B cell (primary cell): ENCODE data around the gene MUC6. TPM values are rescaled to one million over a fixed set of nuclear protein-coding genes. Genes with fewer than 3 reads are reported as not detected.
A peak's percentile ranks its signal among the peaks of the same experiment; 100 is the strongest.

Source experiments
- ATAC-seq: fragments of 200-7000 bp; cut with Tn5 transposase; one replicate; pipeline ENCODE4 v1.10.0; 2021; ENCODE audit warnings: low read depth, mild to moderate bottlenecking, moderate number of reproducible peaks, moderate library complexity
- CTCF ChIA-PET: fragments of 350-600 bp; sonication (Branson Sonifier 250); formaldehyde crosslinking; loops from one replicate; lab custom pipeline; 2021; ENCODE audit warnings: antibody characterized with exemption, inconsistent platforms; lab: Charles Lee
- POLR2A ChIA-PET: fragments of 350-600 bp; sonication (Branson Sonifier 250); formaldehyde crosslinking; loops from one replicate; lab custom pipeline; 2021; ENCODE audit warnings: antibody characterized with exemption; lab: Charles Lee
- DNase-seq: peaks from one replicate; pipeline ENCODE4 v3.0.0; 2013
- H2AFZ ChIP-seq: 2 replicates; pipeline ENCODE4 v1.6.1; 2012; ENCODE audit warnings: mild to moderate bottlenecking, low read depth, low read length; ENCODE audit not compliant: insufficient read depth, poor library complexity, severe bottlenecking
- H3K27ac ChIP-seq, 2 donors: 1 replicate in 1 of 2; 2 replicates in 1 of 2; pipeline ENCODE4 v1.5.1; 2012 to 2013; ENCODE audit warnings: low read length in 2 of 2, mild to moderate bottlenecking in 2 of 2, moderate library complexity in 1 of 2
- H3K27me3 ChIP-seq, 4 experiments: fragments of 200-600 bp in 1 of 4; sonication (generic) in 1 of 4; replicated peaks in 1 of 4; 1 replicate in 2 of 4; 2 replicates in 2 of 4; pipeline versions ENCODE4 v1.6.1 to v1.7.0; 2013 to 2016; ENCODE audit warnings: low read length in 3 of 4, mild to moderate bottlenecking in 2 of 4, mixed read lengths in 1 of 4, moderate library complexity in 1 of 4; ENCODE audit not compliant: insufficient read depth in 4 of 4, control insufficient read depth in 3 of 4; ENCODE audit errors: control extremely low read depth in 1 of 4
- H3K36me3 ChIP-seq, 2 experiments: replicated peaks in 1 of 2; 1 replicate in 1 of 2; 2 replicates in 1 of 2; pipeline versions ENCODE4 v1.6.1 to v1.7.1; 2013; ENCODE audit warnings: low read length in 1 of 2; ENCODE audit not compliant: insufficient read depth in 2 of 2, control insufficient read depth in 1 of 2; ENCODE audit errors: control extremely low read depth in 1 of 2, extremely low read depth in 1 of 2
- H3K4me1 ChIP-seq, 2 donors: fragments of 200-600 bp in 1 of 2; sonication (generic) in 1 of 2; 1 replicate in 1 of 2; 2 replicates in 1 of 2; pipeline versions ENCODE4 v1.5.1 to v1.6.1; 2013 to 2017; ENCODE audit warnings: low read length in 2 of 2; ENCODE audit not compliant: control insufficient read depth in 2 of 2, insufficient read depth in 2 of 2
- H3K4me2 ChIP-seq: replicated peaks from 2 replicates; pipeline ENCODE3; 2012; ENCODE audit warnings: mild to moderate bottlenecking, low read depth, low read length; ENCODE audit not compliant: poor library complexity, severe bottlenecking
- H3K4me3 ChIP-seq, 5 experiments: fragments of 200-600 bp in 1 of 5; sonication (generic) in 1 of 5; 1 replicate in 3 of 5; 2 replicates in 2 of 5; pipeline versions ENCODE4 v1.5.1 to v1.7.0; 2011 to 2016; ENCODE audit warnings: low read length in 4 of 5, mild to moderate bottlenecking in 4 of 5, low read depth in 2 of 5, control low read depth in 1 of 5, moderate library complexity in 1 of 5; ENCODE audit not compliant: insufficient read depth in 1 of 5; ENCODE audit errors: control extremely low read depth in 1 of 5, extremely low read depth in 1 of 5
- H3K79me2 ChIP-seq: fragments of 200-600 bp; sonication (generic); one replicate; pipeline ENCODE4 v1.6.0; 2016; ENCODE audit warnings: low read length; ENCODE audit not compliant: control insufficient read depth, insufficient read depth
- H3K9ac ChIP-seq: fragments of 200-600 bp; sonication (generic); 2 replicates; pipeline ENCODE4 v1.6.1; 2017; ENCODE audit warnings: mild to moderate bottlenecking, low read length, moderate library complexity
- H3K9me3 ChIP-seq, 3 donors: one replicate each; pipeline versions ENCODE4 v1.6.1 to v1.7.1; 2013; ENCODE audit warnings: low read length in 2 of 3; ENCODE audit not compliant: control insufficient read depth in 2 of 3, insufficient read depth in 1 of 3; ENCODE audit errors: control extremely low read depth in 1 of 3
- H4K20me1 ChIP-seq: 2 replicates; pipeline ENCODE4 v1.6.0; 2012; ENCODE audit warnings: mild to moderate bottlenecking, low read length; ENCODE audit not compliant: insufficient read depth, control insufficient read depth, poor library complexity, severe bottlenecking
- H3K27ac Mint-ChIP-seq: one replicate; pipeline ENCODE4 v1.8.0; 2021; ENCODE audit warnings: mixed read lengths
- H3K27me3 Mint-ChIP-seq: one replicate; pipeline ENCODE4 v1.8.0; 2021; ENCODE audit warnings: mixed read lengths
- H3K4me1 Mint-ChIP-seq: one replicate; pipeline ENCODE4 v1.8.0; 2021; ENCODE audit warnings: mixed read lengths
- H3K4me3 Mint-ChIP-seq: one replicate; pipeline ENCODE4 v1.8.0; 2021; ENCODE audit warnings: mixed read lengths
- H3K9me3 Mint-ChIP-seq: one replicate; pipeline ENCODE4 v1.8.0; 2022; ENCODE audit warnings: mixed read lengths; ENCODE audit not compliant: insufficient read depth
- CTCF ChIP-seq: fragments of 200-600 bp; IDR thresholded peaks from one replicate; pipeline ENCODE4 v1.8.0; 2022; ENCODE audit warnings: antibody characterized with exemption, mild to moderate bottlenecking
- EZH2 ChIP-seq: IDR thresholded peaks from 2 replicates; pipeline ENCODE4 v1.6.1; 2012; ENCODE audit warnings: borderline replicate concordance, low read depth, mild to moderate bottlenecking, moderate library complexity, low read length; ENCODE audit not compliant: insufficient read depth, poor library complexity, severe bottlenecking
- WGBS: methylation state at CpG from one replicate; pipeline ENCODE4 v1.1.5; 2013; ENCODE audit warnings: missing lambda C conversion rate; ENCODE audit not compliant: insufficient coverage; 5-methylcytosine and 5-hydroxymethylcytosine counted together
- intact Hi-C: fragments of 100-400 bp; cut with micrococcal nuclease; formaldehyde crosslinking; loops from one replicate; pipeline ENCODE4 v1.10.0; 2022
- polyA plus RNA-seq: library from polyadenylated mRNA; depleted of rRNA; stranded (reverse); fragments of >200 nt; gene quantifications from 2 replicates; pipeline ENCODE4 v1.2.3, GENCODE V29; 2012
- total RNA-seq, 2 donors: library from RNA; stranded (reverse); fragments of 120-200 nt in 1 of 2; gene quantifications; 1 replicate in 1 of 2; 2 replicates in 1 of 2; pipeline versions ENCODE4 v1.2.3 to v1.2.4, GENCODE V29; 2013 to 2022

The MUC6 gene
- total and polyA plus RNA-seq, 2 donors (not counting 1 experiment from before 2014, with no cell fraction given) = not detected

DNA sequence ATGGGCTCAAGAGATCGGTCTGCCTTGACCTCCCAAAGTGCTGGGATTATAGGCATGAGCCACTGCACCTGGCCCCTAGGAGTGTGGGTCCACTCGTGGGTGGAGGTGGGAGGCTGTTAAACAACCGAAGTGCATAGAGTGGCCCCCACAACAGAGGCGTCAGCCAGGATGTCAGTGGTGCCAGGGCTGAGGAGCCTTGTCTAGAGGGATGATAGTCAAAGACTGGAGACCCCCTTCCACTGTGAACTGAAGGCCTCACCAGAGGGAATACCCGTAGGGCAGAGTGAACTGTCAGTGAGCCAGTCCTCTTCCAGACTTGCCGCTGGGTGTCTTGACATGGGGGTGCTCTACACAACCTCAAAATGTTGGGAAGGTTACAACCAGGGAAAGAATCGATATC lies 72.7 kb downstream of the MUC6 start:
- Histone ChIP-seq H3K4me3 (no peak overlapping the region), H3K36me3 (peaks cover 0 to 26% of the 10 kb centered on the region in 2 experiments), H3K9me3 (no peaks in the 10 kb centered on the region), H3K27me3 (no peaks in the 10 kb centered on the region), H2AFZ (no peak overlapping the region), H3K27ac (no peak overlapping the region), H3K9ac (no peak overlapping the region), H3K79me2 (peaks cover 21% of the 10 kb centered on the region), H3K4me2 (no peak overlapping the region), H3K4me1 (no peaks in the 10 kb centered on the region), H4K20me1 (peaks cover 7% of the 10 kb centered on the region)
- no peak for ATAC-seq
- Mint-ChIP-seq H3K4me3 (no peak overlapping the region), H3K27ac (peak overlapping the region; percentile 28), H3K27me3 (no peaks in the 10 kb centered on the region), H3K9me3 (no peaks in the 10 kb centered on the region), H3K4me1 (peaks cover 5% of the 10 kb centered on the region)
- POLR2A ChIA-PET = no interaction called here
- 100% methylated on average over 2 of the region's 7 CpGs for WGBS
- CTCF ChIA-PET = no interaction called here
- TF ChIP-seq EZH2 (no peak), CTCF (no peak)
- no peak for DNase-seq
- intact Hi-C loops = no loop called here

Other genes with a start within 250 kb of the MUC6 start
- gene CEND1, start 246.6 kb downstream of the MUC6 start, total RNA-seq = 0.39 and 0.49 TPM in 2 replicates
- gene CEND1, start 246.6 kb downstream of the MUC6 start, polyA plus RNA-seq = 0.13 and 0.20 TPM in 2 replicates
- 25.7 and 28.2 TPM in 2 replicates for gene SLC25A22, start 238.4 kb downstream of the MUC6 start, total RNA-seq
- 45.7 and 50.9 TPM in 2 replicates for gene SLC25A22, start 238.4 kb downstream of the MUC6 start, polyA plus RNA-seq
- 32.5 and 39.2 TPM in 2 replicates for gene PIDD1, start 231.5 kb downstream of the MUC6 start, total RNA-seq
- gene PIDD1, start 231.5 kb downstream of the MUC6 start, polyA plus RNA-seq = 58.4 and 59.2 TPM in 2 replicates
- gene RPLP2, start 226.8 kb downstream of the MUC6 start, total RNA-seq = 3,814 and 3,947 TPM in 2 replicates
- gene RPLP2, start 226.8 kb downstream of the MUC6 start, polyA plus RNA-seq = 525 and 3,297 TPM in 2 replicates
- 182 and 208 TPM in 2 replicates for gene PNPLA2, start 217.8 kb downstream of the MUC6 start, total RNA-seq
- gene PNPLA2, start 217.8 kb downstream of the MUC6 start, polyA plus RNA-seq = 276 and 313 TPM in 2 replicates
- 9.7 and 13.5 TPM in 2 replicates for gene CRACR2B, start 208.8 kb downstream of the MUC6 start, total RNA-seq
- 13.6 and 67.7 TPM in 2 replicates for gene CRACR2B, start 208.8 kb downstream of the MUC6 start, polyA plus RNA-seq
- 24.3 and 25.5 TPM in 2 replicates for gene CD151, start 203.8 kb downstream of the MUC6 start, total RNA-seq
- 24.4 and 27.8 TPM in 2 replicates for gene CD151, start 203.8 kb downstream of the MUC6 start, polyA plus RNA-seq
- gene POLR2L, start 194.2 kb downstream of the MUC6 start, total RNA-seq = 39.0 and 44.4 TPM in 2 replicates
- 39.1 and 80.8 TPM in 2 replicates for gene POLR2L, start 194.2 kb downstream of the MUC6 start, polyA plus RNA-seq
- gene TSPAN4, start 193.9 kb downstream of the MUC6 start, total RNA-seq = 2.2 and 2.9 TPM in 2 replicates
- gene TSPAN4, start 193.9 kb downstream of the MUC6 start, polyA plus RNA-seq = 5.3 and 7.4 TPM in 2 replicates
- gene CHID1, start 125.9 kb downstream of the MUC6 start, total RNA-seq = 62.5 and 68.1 TPM in 2 replicates
- gene CHID1, start 125.9 kb downstream of the MUC6 start, polyA plus RNA-seq = 24.1 and 31.0 TPM in 2 replicates
- gene AP2A2, start 110.8 kb downstream of the MUC6 start, total RNA-seq = 53.1 and 54.5 TPM in 2 replicates
- gene AP2A2, start 110.8 kb downstream of the MUC6 start, polyA plus RNA-seq = 57.0 and 62.8 TPM in 2 replicates
- gene MUC2, start 38.2 kb upstream of the MUC6 start, total RNA-seq = not detected in 2 replicates
- gene MUC2, start 38.2 kb upstream of the MUC6 start, polyA plus RNA-seq = not detected in 2 replicates
- gene MUC5AC, start 121.2 kb upstream of the MUC6 start, total RNA-seq = not detected in 2 replicates
- not detected in 2 replicates for gene MUC5AC, start 121.2 kb upstream of the MUC6 start, polyA plus RNA-seq
- not detected in 2 replicates for gene MUC5B, start 186.3 kb upstream of the MUC6 start, total RNA-seq
- gene MUC5B, start 186.3 kb upstream of the MUC6 start, polyA plus RNA-seq = not detected in 2 replicates